Liver (tissue), 9 donors: ENCODE data around the gene SMAD7. TPM values are rescaled to one million over a fixed set of nuclear protein-coding genes. Genes with fewer than 3 reads are reported as not detected.

Experiments
- DNase-seq: peaks from one replicate; pipeline ENCODE4 v3.0.0-alpha.2; 2017; ENCODE audit warnings: low spot score
- H3K27ac ChIP-seq, 2 donors: one replicate each; pipeline ENCODE4 v1.7.0; 2013; ENCODE audit warnings: inconsistent platforms in 2 of 2, low read length in 2 of 2, control low read depth in 1 of 2, low read depth in 1 of 2, mild to moderate bottlenecking in 1 of 2
- H3K27me3 ChIP-seq, 4 donors: one replicate each; pipeline versions ENCODE4 v1.6.1 to v1.7.0; 2013; ENCODE audit warnings: low read length in 3 of 4, inconsistent platforms in 1 of 4, mild to moderate bottlenecking in 1 of 4, moderate library complexity in 1 of 4; ENCODE audit not compliant: control insufficient read depth in 4 of 4, insufficient read depth in 4 of 4
- H3K36me3 ChIP-seq, 4 donors: one replicate each; pipeline versions ENCODE4 v1.6.1 to v1.7.0; 2013; ENCODE audit warnings: low read length in 3 of 4, mild to moderate bottlenecking in 3 of 4, low read depth in 1 of 4, moderate library complexity in 1 of 4; ENCODE audit not compliant: control insufficient read depth in 4 of 4, insufficient read depth in 3 of 4
- H3K4me1 ChIP-seq, 4 donors: one replicate each; pipeline versions ENCODE4 v1.6.1 to v1.7.0; 2013; ENCODE audit warnings: low read length in 3 of 4, mild to moderate bottlenecking in 3 of 4, moderate library complexity in 1 of 4; ENCODE audit not compliant: control insufficient read depth in 4 of 4, insufficient read depth in 4 of 4
- H3K4me3 ChIP-seq, 3 donors: one replicate each; pipeline versions ENCODE4 v1.6.1 to v1.7.0; 2013; ENCODE audit warnings: low read length in 3 of 3, control low read depth in 1 of 3, low read depth in 1 of 3, mild to moderate bottlenecking in 1 of 3
- H3K9ac ChIP-seq, 2 donors: one replicate each; pipeline ENCODE4 v1.7.0; 2013; ENCODE audit warnings: low read length in 2 of 2, mild to moderate bottlenecking in 2 of 2, moderate library complexity in 2 of 2, control low read depth in 1 of 2, low read depth in 1 of 2
- H3K9me3 ChIP-seq, 4 donors: one replicate each; pipeline versions ENCODE4 v1.6.1 to v1.7.0; 2013; ENCODE audit warnings: low read length in 3 of 4; ENCODE audit not compliant: control insufficient read depth in 4 of 4
- CTCF ChIP-seq: fragments of 150-350 bp; IDR thresholded peaks from 2 replicates; pipeline ENCODE4 v1.5.1; 2017; ENCODE audit warnings: improper control_type of control experiment, low read depth, low read length; ENCODE audit not compliant: missing input control
- FOXA1 ChIP-seq: IDR thresholded peaks from 2 replicates; pipeline ENCODE4 v1.6.1; 2016; ENCODE audit warnings: antibody characterized with exemption
- FOXA2 ChIP-seq: IDR thresholded peaks from 2 replicates; pipeline ENCODE4 v1.6.1; 2016; ENCODE audit warnings: antibody characterized with exemption
- GABPA ChIP-seq, 2 donors: IDR thresholded peaks in 1 of 2; conservative IDR thresholded peaks in 1 of 2; 2 replicates each; pipeline ENCODE4 v1.6.1; 2016; ENCODE audit warnings: antibody characterized with exemption in 2 of 2, mild to moderate bottlenecking in 1 of 2, moderate library complexity in 1 of 2
- HNF4A ChIP-seq, 2 donors: conservative IDR thresholded peaks; 2 replicates each; pipeline ENCODE4 v1.6.1; 2016; ENCODE audit warnings: antibody characterized with exemption in 2 of 2, mild to moderate bottlenecking in 2 of 2
- HNF4G ChIP-seq: IDR thresholded peaks from 2 replicates; pipeline ENCODE4 v1.6.1; 2016; ENCODE audit warnings: antibody characterized with exemption
- JUND ChIP-seq, 2 donors: IDR thresholded peaks; 2 replicates each; pipeline ENCODE4 v1.6.1; 2016; ENCODE audit warnings: antibody characterized with exemption in 2 of 2
- MAX ChIP-seq: IDR thresholded peaks from 2 replicates; pipeline ENCODE4 v1.6.1; 2016; ENCODE audit warnings: antibody characterized with exemption
- NR2F2 ChIP-seq: IDR thresholded peaks from 2 replicates; pipeline ENCODE4 v1.6.1; 2016; ENCODE audit warnings: antibody characterized with exemption
- RAD21 ChIP-seq, 2 donors: IDR thresholded peaks; 2 replicates each; pipeline ENCODE4 v1.6.1; 2016; ENCODE audit warnings: antibody characterized with exemption in 2 of 2, mild to moderate bottlenecking in 2 of 2
- REST ChIP-seq: IDR thresholded peaks from 2 replicates; pipeline ENCODE4 v1.6.1; 2016; ENCODE audit warnings: antibody characterized with exemption, mild to moderate bottlenecking
- RXRA ChIP-seq, 2 donors: IDR thresholded peaks; 2 replicates each; pipeline ENCODE4 v1.6.1; 2017 to 2018; ENCODE audit warnings: antibody characterized with exemption in 2 of 2, mild to moderate bottlenecking in 1 of 2
- TAF1 ChIP-seq: conservative IDR thresholded peaks from 2 replicates; pipeline ENCODE4 v1.6.1; 2016; ENCODE audit warnings: antibody characterized with exemption, mild to moderate bottlenecking
- ZBTB33 ChIP-seq: IDR thresholded peaks from 2 replicates; pipeline ENCODE4 v1.6.1; 2016; ENCODE audit warnings: antibody characterized with exemption
- WGBS: extraction: QIAGEN DNeasy Blood & Tissue Kit; methylation state at CpG from one replicate; pipeline ENCODE4 v1.1.7; 2013; 5-methylcytosine and 5-hydroxymethylcytosine counted together
- polyA plus RNA-seq, 2 donors: library from polyadenylated mRNA; stranded (reverse) in 1 of 2; unstranded in 1 of 2; fragments of 200-250 nt in 1 of 2; fragments of >200 nt in 1 of 2; fragmentation: Nextera tagmentation in 1 of 2; extraction: Ambion mirVana in 1 of 2; gene quantifications; one replicate each; pipeline versions ENCODE4 v1.2.1 to v1.2.3, GENCODE V29; 2013 to 2015
- total RNA-seq, 2 donors: library from RNA; depleted of rRNA; stranded (reverse); fragments of >200 nt; gene quantifications; one replicate each; pipeline ENCODE4 v1.2.3, GENCODE V29; 2014
- donor health status: healthy.
- donor health status: healthy.
- donor health status: healthy.
- donor health status: healthy.
- donor health status: healthy.

SMAD7 gene
- total and polyA plus RNA-seq, 4 donors, result 3.2 to 11.8 (median 10.1) TPM

- no peak for DNase-seq
- no peak for TF ChIP-seq JUND (IDR thresholded peaks at IDR 0.05)
- no peak for TF ChIP-seq FOXA1
- no peak for TF ChIP-seq FOXA2
- no peak for TF ChIP-seq CTCF
- no peak for TF ChIP-seq REST
- no peak for TF ChIP-seq GABPA (IDR thresholded peaks at IDR 0.05 in 1 of 2, conservative IDR thresholded peaks at IDR 0.05 in 1 of 2)
- TF ChIP-seq RAD21 (IDR thresholded peaks at IDR 0.05), result no peak
- TF ChIP-seq TAF1, result no peak
- 54% methylated on average over 8 of the region's 8 CpGs for WGBS
- no peaks in the 10 kb centered on the region for H3K9me3 ChIP-seq
- no peak overlapping the region for H3K27ac ChIP-seq
- H3K9ac ChIP-seq, result no peak overlapping the region
- H3K4me1 ChIP-seq, result peaks cover 0 to 11% (median 7%) of the 10 kb centered on the region in 4 donors
- no peaks in the 10 kb centered on the region for H3K36me3 ChIP-seq
- no peaks in the 10 kb centered on the region for H3K27me3 ChIP-seq
- no peak overlapping the region for H3K4me3 ChIP-seq
Observed at GRCh38 chr18:48996901-48997463, 46.2 kb upstream of the SMAD7 start.

- no peak overlapping the region for H3K27ac ChIP-seq
- no peaks in the 10 kb centered on the region for H3K27me3 ChIP-seq
- no peaks in the 10 kb centered on the region for H3K9me3 ChIP-seq
- no peaks in the 10 kb centered on the region for H3K36me3 ChIP-seq
- H3K4me1 ChIP-seq, result peaks cover 0 to 11% (median 7%) of the 10 kb centered on the region in 4 donors
- no peak overlapping the region for H3K4me3 ChIP-seq
- no peak overlapping the region for H3K9ac ChIP-seq
- 96% methylated on average over 4 of the region's 4 CpGs for WGBS
- TF ChIP-seq GABPA (IDR thresholded peaks at IDR 0.05 in 1 of 2, conservative IDR thresholded peaks at IDR 0.05 in 1 of 2) (no peak), NR2F2 (no peak), TAF1 (no peak), RAD21 (IDR thresholded peaks at IDR 0.05) (no peak)
- no peak for DNase-seq
Observed at GRCh38 chr18:48996041-48996440, 45.3 kb upstream of the SMAD7 start.

GRCh38 chr18:48994926-48995835 is 44.4 kb upstream of the SMAD7 start:
- Histone ChIP-seq H3K9ac (no peak overlapping the region), H3K9me3 (no peaks in the 10 kb centered on the region), H3K27me3 (no peaks in the 10 kb centered on the region), H3K4me3 (no peak overlapping the region), H3K4me1 (peaks cover 0 to 11% (median 7%) of the 10 kb centered on the region in 4 donors), H3K27ac (no peak overlapping the region), H3K36me3 (no peaks in the 10 kb centered on the region)
- DNase-seq, result no peak
- WGBS, result 91% methylated on average over 20 of the region's 20 CpGs
- no peak for TF ChIP-seq ZBTB33
- TF ChIP-seq GABPA (IDR thresholded peaks at IDR 0.05 in 1 of 2, conservative IDR thresholded peaks at IDR 0.05 in 1 of 2), result no peak
- TF ChIP-seq HNF4G, result no peak
- TF ChIP-seq TAF1, result no peak
- TF ChIP-seq HNF4A (conservative IDR thresholded peaks at IDR 0.05), result no peak
- no peak for TF ChIP-seq RXRA (IDR thresholded peaks at IDR 0.05)
- no peak for TF ChIP-seq MAX
- no peak for TF ChIP-seq RAD21 (IDR thresholded peaks at IDR 0.05)
- TF ChIP-seq NR2F2, result no peak
